Parathyroid adenoma (tissue), 2 donors: ENCODE measurements around the gene HIKESHI.
"Not testable (repeated sequence)": the region's sequence is repeated elsewhere in the genome, so short reads cannot be mapped to it uniquely, and the experiment has no call there.

Experiments
- H2AFZ ChIP-seq: fragments of 300-600 bp; sonication (generic); one replicate; pipeline ENCODE4 v1.7.0; 2017; ENCODE audit warnings: antibody characterized with exemption, mild to moderate bottlenecking
- H3K27ac ChIP-seq: fragments of 300-600 bp; sonication (generic); one replicate; pipeline ENCODE4 v1.7.0; 2017
- H3K27me3 ChIP-seq: fragments of 300-600 bp; sonication (generic); one replicate; pipeline ENCODE4 v1.7.0; 2017; ENCODE audit warnings: low read length; ENCODE audit not compliant: control insufficient read depth, insufficient read depth
- H3K36me3 ChIP-seq: fragments of 300-600 bp; sonication (generic); one replicate; pipeline ENCODE4 v1.7.0; 2017; ENCODE audit warnings: low read length; ENCODE audit not compliant: control insufficient read depth, insufficient read depth
- H3K4me1 ChIP-seq: fragments of 300-600 bp; sonication (generic); one replicate; pipeline ENCODE4 v1.7.0; 2017; ENCODE audit warnings: control low read depth
- H3K4me2 ChIP-seq: fragments of 300-600 bp; sonication (generic); one replicate; pipeline ENCODE4 v1.7.0; 2017; ENCODE audit warnings: low read length
- H3K4me3 ChIP-seq: fragments of 300-600 bp; sonication (generic); one replicate; pipeline ENCODE4 v1.7.0; 2017; ENCODE audit warnings: low read depth, low read length
- H3K79me2 ChIP-seq: fragments of 300-600 bp; sonication (generic); one replicate; pipeline ENCODE4 v1.7.0; 2017; ENCODE audit warnings: control low read depth
- H3K9ac ChIP-seq: fragments of 300-600 bp; sonication (generic); one replicate; pipeline ENCODE4 v1.7.0; 2017; ENCODE audit warnings: mild to moderate bottlenecking
- H3K9me3 ChIP-seq: fragments of 300-600 bp; sonication (generic); one replicate; pipeline ENCODE4 v1.7.0; 2017; ENCODE audit warnings: low read length; ENCODE audit not compliant: control insufficient read depth
- TF ChIP-seq, protein P1 (sequence below): fragments of 300-600 bp; sonication (generic); IDR thresholded peaks from one replicate; pipeline ENCODE4 v1.7.0; 2017; ENCODE audit warnings: antibody characterized with exemption, mild to moderate bottlenecking
- donor health status: primary hyperparathyroidism.

Gene HIKESHI

DNA sequence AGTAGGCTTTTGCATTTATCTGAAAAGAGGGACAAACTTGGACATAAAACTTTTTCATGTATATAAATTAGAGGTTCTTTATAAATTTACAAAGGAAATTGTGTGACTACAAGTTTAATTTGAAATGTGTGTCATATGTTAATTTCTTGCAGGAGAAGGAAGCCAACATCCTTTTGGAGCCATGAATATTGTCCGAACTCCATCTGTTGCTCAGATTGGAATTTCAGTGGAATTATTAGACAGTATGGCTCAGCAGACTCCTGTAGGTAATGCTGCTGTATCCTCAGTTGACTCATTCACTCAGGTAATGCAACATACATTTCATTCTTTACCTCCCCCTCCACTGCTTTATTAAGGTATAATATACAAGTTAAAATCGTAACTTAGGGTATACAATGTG, 35.2 kb downstream of the HIKESHI start:
- TF ChIP-seq, protein P1, sequence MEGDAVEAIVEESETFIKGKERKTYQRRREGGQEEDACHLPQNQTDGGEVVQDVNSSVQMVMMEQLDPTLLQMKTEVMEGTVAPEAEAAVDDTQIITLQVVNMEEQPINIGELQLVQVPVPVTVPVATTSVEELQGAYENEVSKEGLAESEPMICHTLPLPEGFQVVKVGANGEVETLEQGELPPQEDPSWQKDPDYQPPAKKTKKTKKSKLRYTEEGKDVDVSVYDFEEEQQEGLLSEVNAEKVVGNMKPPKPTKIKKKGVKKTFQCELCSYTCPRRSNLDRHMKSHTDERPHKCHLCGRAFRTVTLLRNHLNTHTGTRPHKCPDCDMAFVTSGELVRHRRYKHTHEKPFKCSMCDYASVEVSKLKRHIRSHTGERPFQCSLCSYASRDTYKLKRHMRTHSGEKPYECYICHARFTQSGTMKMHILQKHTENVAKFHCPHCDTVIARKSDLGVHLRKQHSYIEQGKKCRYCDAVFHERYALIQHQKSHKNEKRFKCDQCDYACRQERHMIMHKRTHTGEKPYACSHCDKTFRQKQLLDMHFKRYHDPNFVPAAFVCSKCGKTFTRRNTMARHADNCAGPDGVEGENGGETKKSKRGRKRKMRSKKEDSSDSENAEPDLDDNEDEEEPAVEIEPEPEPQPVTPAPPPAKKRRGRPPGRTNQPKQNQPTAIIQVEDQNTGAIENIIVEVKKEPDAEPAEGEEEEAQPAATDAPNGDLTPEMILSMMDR = no peak
- no peaks in the 10 kb centered on the region for H3K9me3 ChIP-seq
- H3K36me3 ChIP-seq = no peaks in the 10 kb centered on the region

DNA sequence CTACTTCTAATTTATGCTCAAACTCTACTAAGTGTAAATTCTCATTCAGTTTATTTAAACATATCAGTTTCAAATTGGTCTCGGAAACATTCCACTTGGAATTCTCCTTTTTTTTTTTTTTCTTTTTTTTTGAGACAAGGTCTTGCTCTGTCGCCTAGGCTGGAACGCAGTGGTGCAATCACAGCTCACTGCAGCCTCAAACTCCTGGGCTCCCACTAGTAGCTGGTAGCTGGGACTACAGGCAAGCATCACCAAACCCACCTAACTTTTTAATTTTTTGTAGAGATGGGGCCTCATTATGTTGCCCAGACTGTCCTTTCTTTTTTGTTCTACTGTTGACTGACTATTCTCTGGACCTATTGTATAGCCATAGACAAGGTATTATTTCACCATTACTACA, 39.3 kb downstream of the HIKESHI start:
- Histone ChIP-seq H3K36me3 (no peaks in the 10 kb centered on the region), H3K27ac (no peak overlapping the region), H3K4me2 (no peak overlapping the region), H3K9ac (no peak overlapping the region), H3K79me2 (no peaks in the 10 kb centered on the region), H3K27me3 (no peaks in the 10 kb centered on the region), H3K4me1 (no peaks in the 10 kb centered on the region), H3K9me3 (no peaks in the 10 kb centered on the region), H3K4me3 (no peak overlapping the region), H2AFZ (no peak overlapping the region)
- TF ChIP-seq, protein P1 = no peak

More for the DNA sequence above, 35.2 kb downstream of the HIKESHI start:
- no peak overlapping the region for H3K4me3 ChIP-seq
- H3K4me1 ChIP-seq = no peaks in the 10 kb centered on the region
- H3K79me2 ChIP-seq = no peaks in the 10 kb centered on the region
- no peak overlapping the region for H3K9ac ChIP-seq
- H3K27me3 ChIP-seq = no peaks in the 10 kb centered on the region
- H2AFZ ChIP-seq = no peak overlapping the region
- H3K4me2 ChIP-seq = no peak overlapping the region
- no peak overlapping the region for H3K27ac ChIP-seq

DNA sequence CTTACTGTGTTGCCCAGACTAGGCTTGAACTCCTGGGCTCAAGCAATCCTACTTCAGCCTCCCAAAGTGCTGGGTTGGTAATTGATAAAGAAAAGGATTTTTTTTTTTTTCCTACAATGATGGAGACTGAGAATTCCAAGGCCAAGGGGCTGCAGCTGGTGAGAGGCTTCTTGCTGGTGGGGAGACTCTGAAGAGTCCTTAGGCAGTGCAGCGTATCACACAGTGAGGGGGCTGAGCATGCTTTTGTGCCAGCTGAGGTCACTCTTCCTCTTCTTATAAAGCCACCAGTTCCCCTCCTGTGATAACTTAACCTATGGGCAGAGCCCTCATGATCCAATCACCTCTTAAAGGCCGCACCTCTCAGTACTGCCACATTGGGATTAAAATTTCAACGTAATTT, 44.5 kb downstream of the HIKESHI start:
- TF ChIP-seq, protein P1 = no peak
- Histone ChIP-seq H3K9ac (no peak overlapping the region), H2AFZ (no peak overlapping the region), H3K9me3 (no peaks in the 10 kb centered on the region), H3K27me3 (no peaks in the 10 kb centered on the region), H3K27ac (no peak overlapping the region), H3K4me3 (no peak overlapping the region), H3K4me2 (no peak overlapping the region), H3K4me1 (no peaks in the 10 kb centered on the region), H3K79me2 (no peaks in the 10 kb centered on the region), H3K36me3 (no peaks in the 10 kb centered on the region)

DNA sequence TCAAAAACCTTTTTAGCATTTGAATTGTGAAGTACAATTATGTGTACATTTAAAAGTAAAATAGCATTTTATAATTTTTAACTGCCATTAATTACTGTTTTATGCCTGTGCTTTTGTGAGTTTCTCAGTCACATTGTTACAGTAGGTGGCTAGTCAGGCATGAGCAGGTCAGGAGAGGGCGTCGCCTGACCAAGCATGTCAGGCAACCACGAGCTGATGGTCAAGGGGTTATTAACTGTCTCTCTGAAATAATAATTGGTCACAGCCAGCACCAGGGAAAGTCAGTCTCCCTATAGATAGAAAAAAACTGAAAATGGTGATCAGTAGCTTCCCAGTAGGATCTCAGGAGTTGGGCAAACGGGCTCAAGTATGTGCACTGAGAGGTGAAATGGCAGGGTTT, 53.2 kb downstream of the HIKESHI start:
- H3K79me2 ChIP-seq = no peaks in the 10 kb centered on the region
- H3K9ac ChIP-seq = no peak overlapping the region
- TF ChIP-seq, protein P1 = no peak
- H3K36me3 ChIP-seq = no peaks in the 10 kb centered on the region
- H3K4me1 ChIP-seq = no peaks in the 10 kb centered on the region
- no peaks in the 10 kb centered on the region for H3K9me3 ChIP-seq
- no peak overlapping the region for H3K4me3 ChIP-seq
- H3K27me3 ChIP-seq = no peaks in the 10 kb centered on the region
- no peak overlapping the region for H3K4me2 ChIP-seq
- H3K27ac ChIP-seq = no peak overlapping the region
- no peak overlapping the region for H2AFZ ChIP-seq

DNA sequence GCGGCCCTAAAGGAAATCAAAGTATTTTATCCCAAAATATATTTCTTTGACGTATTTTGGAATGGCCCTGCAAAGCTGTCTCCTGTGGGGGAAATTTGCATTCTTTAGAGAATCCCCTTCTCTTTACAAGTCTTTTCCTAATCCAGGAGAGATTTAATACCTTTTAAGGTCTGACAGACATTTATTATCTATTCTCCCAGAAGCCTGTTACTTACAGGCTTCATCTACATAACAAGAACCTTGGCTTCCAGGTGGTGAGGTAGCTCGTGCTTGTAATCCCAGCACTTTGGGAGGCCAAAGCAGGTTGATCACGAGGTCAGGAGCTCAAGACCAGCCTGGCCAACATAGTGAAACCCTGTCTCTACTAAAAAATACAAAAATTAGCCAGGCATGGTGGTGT, 55.4 kb downstream of the HIKESHI start:
- not testable (repeated sequence) for H3K9me3 ChIP-seq, H3K36me3 ChIP-seq, H3K27me3 ChIP-seq, H3K9ac ChIP-seq, H3K79me2 ChIP-seq, H3K27ac ChIP-seq, H3K4me2 ChIP-seq, H3K4me3 ChIP-seq, H2AFZ ChIP-seq, H3K4me1 ChIP-seq
